SK-N-SH (cell line): ENCODE measurements around the gene KLHL22. TPM values are rescaled to one million over a fixed set of nuclear protein-coding genes. Genes with fewer than 3 reads are reported as not detected.

Source experiments
- CTCF ChIA-PET: fragments of 300-600, 350-600 bp; formaldehyde crosslinking; extraction: SDS; loops from one replicate; lab custom pipeline; 2021; lab: Yijun Ruan, JAX
- POLR2A ChIA-PET: fragments of 350-600 bp; sonication (Branson Sonifier 250); formaldehyde crosslinking; extraction: SDS; loops from one replicate; lab custom pipeline; 2020; ENCODE audit warnings: antibody characterized with exemption, inconsistent platforms; lab: Yijun Ruan, JAX
- DNase-seq: peaks from one replicate; pipeline ENCODE4 v3.0.0; 2012
- H2AFZ ChIP-seq: fragments of 200-600 bp; sonication (generic); 2 replicates; pipeline ENCODE4 v1.8.1; 2016; ENCODE audit warnings: antibody characterized with exemption, mild to moderate bottlenecking, low read depth
- H3F3A ChIP-seq: fragments of 200-600 bp; sonication (generic); replicated peaks from 2 replicates; pipeline ENCODE3; 2016; ENCODE audit warnings: antibody characterized with exemption, mild to moderate bottlenecking; ENCODE audit not compliant: insufficient read depth
- H3K27ac ChIP-seq, 2 experiments: fragments of 200-500 bp in 1 of 2; fragments of 200-600 bp in 1 of 2; sonication (Bioruptor generic) in 1 of 2; sonication (generic), shearing (Covaris generic) in 1 of 2; 2 replicates each; pipeline versions ENCODE4 v1.5.1 to v1.6.1; 2014 to 2016; ENCODE audit warnings: low read depth in 2 of 2, inconsistent platforms in 1 of 2, low read length in 1 of 2, mild to moderate bottlenecking in 1 of 2, mixed read lengths in 1 of 2
- H3K27me3 ChIP-seq: fragments of 200-600 bp; sonication (generic), shearing (Covaris generic); 2 replicates; pipeline ENCODE4 v1.6.1; 2016; ENCODE audit warnings: mixed run types; ENCODE audit not compliant: insufficient read depth
- H3K36me3 ChIP-seq, 2 experiments: fragments of 200-500 bp in 1 of 2; fragments of 200-600 bp in 1 of 2; sonication (Bioruptor generic) in 1 of 2; sonication (generic) in 1 of 2; replicated peaks in 1 of 2; 2 replicates each; pipeline versions ENCODE3 to v1.5.1; 2014 to 2016; ENCODE audit warnings: low read length in 1 of 2, mild to moderate bottlenecking in 1 of 2; ENCODE audit not compliant: insufficient read depth in 2 of 2, control insufficient read depth in 1 of 2
- H3K4me1 ChIP-seq, 2 experiments: fragments of 200-500 bp in 1 of 2; fragments of 200-600 bp in 1 of 2; sonication (Bioruptor generic) in 1 of 2; sonication (generic), shearing (Covaris generic) in 1 of 2; 2 replicates each; pipeline versions ENCODE4 v1.5.1 to v1.6.1; 2014 to 2016; ENCODE audit warnings: low read depth in 1 of 2, low read length in 1 of 2, mixed run types in 1 of 2; ENCODE audit not compliant: insufficient read depth in 2 of 2, control insufficient read depth in 1 of 2
- H3K4me2 ChIP-seq: fragments of 200-600 bp; sonication (generic), shearing (Covaris generic); 2 replicates; pipeline ENCODE4 v1.6.1; 2017; ENCODE audit warnings: mixed run types
- H3K4me3 ChIP-seq, 2 experiments: fragments of 200-500 bp in 1 of 2; fragments of 200-600 bp in 1 of 2; sonication (Bioruptor generic) in 1 of 2; sonication (generic), shearing (Covaris generic) in 1 of 2; 2 replicates each; pipeline versions ENCODE4 v1.5.1 to v1.8.1; 2014 to 2016; ENCODE audit warnings: low read depth in 2 of 2, inconsistent platforms in 1 of 2, low read length in 1 of 2, mild to moderate bottlenecking in 1 of 2, mixed read lengths in 1 of 2, moderate library complexity in 1 of 2
- H3K79me2 ChIP-seq: fragments of 200-600 bp; sonication (generic); 2 replicates; pipeline ENCODE4 v1.8.1; 2017; ENCODE audit warnings: mild to moderate bottlenecking; ENCODE audit not compliant: insufficient read depth
- H3K9ac ChIP-seq: fragments of 200-600 bp; sonication (generic); 2 replicates; pipeline ENCODE4 v1.6.1; 2017; ENCODE audit warnings: mixed run types
- H3K9me2 ChIP-seq: fragments of 200-600 bp; sonication (generic); 2 replicates; pipeline ENCODE4 v1.6.1; 2017; ENCODE audit warnings: mixed run types
- H3K9me3 ChIP-seq: fragments of 200-600 bp; sonication (generic); 2 replicates; pipeline ENCODE4 v1.6.1; 2017; ENCODE audit warnings: mixed run types, mild to moderate bottlenecking, moderate library complexity
- H4K20me1 ChIP-seq: fragments of 200-600 bp; sonication (generic); 2 replicates; pipeline ENCODE4 v1.6.1; 2017; ENCODE audit warnings: mild to moderate bottlenecking, mixed run types; ENCODE audit not compliant: insufficient read depth
- CHD2 ChIP-seq: fragments of 150-350 bp; IDR thresholded peaks from 2 replicates; pipeline ENCODE4 v1.6.1; 2018; ENCODE audit warnings: low read length; ENCODE audit not compliant: partially characterized antibody
- ELF1 ChIP-seq: IDR thresholded peaks from 2 replicates; pipeline ENCODE4 v1.4.0; 2012
- EZH2phosphoT487 ChIP-seq: fragments of 200-600 bp; sonication (generic); IDR thresholded peaks from 2 replicates; pipeline ENCODE4 v1.6.1; 2017; ENCODE audit warnings: low read depth, mixed run types, mild to moderate bottlenecking, antibody characterized with exemption, moderate library complexity, borderline replicate concordance
- FOSL2 ChIP-seq: IDR thresholded peaks from 2 replicates; pipeline ENCODE4 v1.4.0; 2012; ENCODE audit warnings: low read depth, mild to moderate bottlenecking, moderate library complexity, borderline replicate concordance
- FOXM1 ChIP-seq: IDR thresholded peaks from 2 replicates; pipeline ENCODE4 v1.4.0; 2012; ENCODE audit warnings: low read depth, mild to moderate bottlenecking
- GATA2 ChIP-seq: sonication (generic); formaldehyde crosslinking; IDR thresholded peaks from 2 replicates; pipeline ENCODE4 v1.5.0; 2020; ENCODE audit warnings: mild to moderate bottlenecking, missing genetic modification reagents
- NFIC ChIP-seq: IDR thresholded peaks from 2 replicates; pipeline ENCODE4 v1.4.0; 2012; ENCODE audit warnings: borderline replicate concordance
- NRF1 ChIP-seq: IDR thresholded peaks from 2 replicates; pipeline ENCODE4 v1.6.1; 2012; ENCODE audit warnings: low read depth, mild to moderate bottlenecking, low read length
- RAD21 ChIP-seq: IDR thresholded peaks from 2 replicates; pipeline ENCODE4 v1.6.1; 2012; ENCODE audit warnings: mild to moderate bottlenecking, low read length
- RCOR1 ChIP-seq: fragments of 150-350 bp; IDR thresholded peaks from 2 replicates; pipeline ENCODE4 v1.6.1; 2017; ENCODE audit warnings: antibody characterized with exemption, low read length
- REST ChIP-seq: IDR thresholded peaks from 2 replicates; pipeline ENCODE4 v1.6.1; 2012; ENCODE audit warnings: mild to moderate bottlenecking, low read depth, low read length, moderate library complexity
- RFX5 ChIP-seq: IDR thresholded peaks from 2 replicates; pipeline ENCODE4 v1.6.1; 2012; ENCODE audit warnings: mild to moderate bottlenecking, improper control_type of control experiment, low read length
- SIN3A ChIP-seq: IDR thresholded peaks from 2 replicates; pipeline ENCODE4 v1.6.1; 2012; ENCODE audit warnings: low read depth, mild to moderate bottlenecking, low read length, moderate library complexity, borderline replicate concordance
- SMC3 ChIP-seq: IDR thresholded peaks from 2 replicates; pipeline ENCODE4 v1.6.1; 2012; ENCODE audit warnings: low read depth, low read length, improper control_type of control experiment
- TAF1 ChIP-seq: IDR thresholded peaks from 2 replicates; pipeline ENCODE4 v1.6.1; 2012; ENCODE audit warnings: low read depth, mild to moderate bottlenecking, low read length, moderate library complexity, borderline replicate concordance
- TEAD4 ChIP-seq: IDR thresholded peaks from 2 replicates; pipeline ENCODE4 v1.4.0; 2012; ENCODE audit warnings: mild to moderate bottlenecking, borderline replicate concordance; ENCODE audit not compliant: insufficient read depth
- WGBS: methylation state at CpG from one replicate; pipeline ENCODE4 v1.1.6; 2017; ENCODE audit warnings: low lambda C conversion rate; 5-methylcytosine and 5-hydroxymethylcytosine counted together
- polyA plus RNA-seq, 3 experiments: library from polyadenylated mRNA; depleted of rRNA; stranded (reverse); fragments of >200 nt; gene quantifications; 2 replicates each; pipeline ENCODE4 v1.2.3, GENCODE V29; 2012
- TF ChIP-seq, protein P1 (sequence below): fragments of 150-350 bp; IDR thresholded peaks from 2 replicates; pipeline ENCODE4 v1.6.1; 2016; ENCODE audit warnings: mild to moderate bottlenecking, low read depth, low read length
- TF ChIP-seq, protein P2 (sequence below): fragments of 150-350 bp; IDR thresholded peaks from 2 replicates; pipeline ENCODE4 v1.6.1; 2017; ENCODE audit warnings: antibody characterized with exemption, low read length, low read depth, borderline replicate concordance

The KLHL22 gene
- polyA plus RNA-seq, 1 of the 3 experiments (the other 2 are of a cell fraction): 26.5 TPM

GRCh38 chr22:20403779-20404140 lies 91.8 kb downstream of the KLHL22 start:
- CTCF ChIA-PET: interaction anchor here (0.6 to 2.7 kb wide), 4 partner anchors 14 to 119 kb away, joined by 3 to 16 read pairs (median 6); no protein-coding TSS in a partner anchor
- DNase-seq: no peak

GRCh38 chr22:20402960-20403778 lies 92.4 kb downstream of the KLHL22 start:
- Histone ChIP-seq H3K4me3 (no peak overlapping the region), H3K9me2 (no peaks in the 10 kb centered on the region), H4K20me1 (no peaks in the 10 kb centered on the region), H3K4me1 (no peaks in the 10 kb centered on the region), H3F3A (no peaks in the 10 kb centered on the region), H3K36me3 (peaks cover 0 to 46% of the 10 kb centered on the region in 2 experiments), H2AFZ (no peak overlapping the region), H3K27ac (no peak overlapping the region), H3K9ac (no peak overlapping the region), H3K4me2 (no peak overlapping the region), H3K27me3 (no peaks in the 10 kb centered on the region), H3K9me3 (no peaks in the 10 kb centered on the region), H3K79me2 (peaks cover 23% of the 10 kb centered on the region; the same call in 1 of the 2 replicates)
- 93% methylated on average over 9 of the region's 9 CpGs for WGBS
- ChIA-PET CTCF (interaction anchor here (1.3 to 2.7 kb wide), 2 partner anchors 15 to 94 kb away, joined by 3 to 16 read pairs; no protein-coding TSS in a partner anchor), POLR2A (no interaction called here)
- DNase-seq: no peak
- no peak for TF ChIP-seq EZH2phosphoT487
- TF ChIP-seq RFX5: no peak
- no peak for TF ChIP-seq REST
- no peak for TF ChIP-seq SIN3A
- no peak for TF ChIP-seq RAD21
- TF ChIP-seq NRF1: no peak
- TF ChIP-seq, protein P1, sequence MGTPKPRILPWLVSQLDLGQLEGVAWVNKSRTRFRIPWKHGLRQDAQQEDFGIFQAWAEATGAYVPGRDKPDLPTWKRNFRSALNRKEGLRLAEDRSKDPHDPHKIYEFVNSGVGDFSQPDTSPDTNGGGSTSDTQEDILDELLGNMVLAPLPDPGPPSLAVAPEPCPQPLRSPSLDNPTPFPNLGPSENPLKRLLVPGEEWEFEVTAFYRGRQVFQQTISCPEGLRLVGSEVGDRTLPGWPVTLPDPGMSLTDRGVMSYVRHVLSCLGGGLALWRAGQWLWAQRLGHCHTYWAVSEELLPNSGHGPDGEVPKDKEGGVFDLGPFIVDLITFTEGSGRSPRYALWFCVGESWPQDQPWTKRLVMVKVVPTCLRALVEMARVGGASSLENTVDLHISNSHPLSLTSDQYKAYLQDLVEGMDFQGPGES: no peak
- TF ChIP-seq NFIC: no peak
- TF ChIP-seq ELF1: no peak
- TF ChIP-seq, protein P2, sequence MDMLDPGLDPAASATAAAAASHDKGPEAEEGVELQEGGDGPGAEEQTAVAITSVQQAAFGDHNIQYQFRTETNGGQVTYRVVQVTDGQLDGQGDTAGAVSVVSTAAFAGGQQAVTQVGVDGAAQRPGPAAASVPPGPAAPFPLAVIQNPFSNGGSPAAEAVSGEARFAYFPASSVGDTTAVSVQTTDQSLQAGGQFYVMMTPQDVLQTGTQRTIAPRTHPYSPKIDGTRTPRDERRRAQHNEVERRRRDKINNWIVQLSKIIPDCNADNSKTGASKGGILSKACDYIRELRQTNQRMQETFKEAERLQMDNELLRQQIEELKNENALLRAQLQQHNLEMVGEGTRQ: no peak
- no peak for TF ChIP-seq GATA2

More at GRCh38 chr22:20403779-20404140, 91.8 kb downstream of the KLHL22 start:
- peaks cover 17% of the 10 kb centered on the region; the same call in 1 of the 2 replicates for H3K79me2 ChIP-seq
- H3K36me3 ChIP-seq: peaks cover 0 to 46% of the 10 kb centered on the region in 2 experiments
- H3K9me3 ChIP-seq: no peaks in the 10 kb centered on the region
- H3K9me2 ChIP-seq: no peaks in the 10 kb centered on the region
- H3F3A ChIP-seq: no peaks in the 10 kb centered on the region
- H2AFZ ChIP-seq: no peak overlapping the region
- no peak overlapping the region for H3K4me2 ChIP-seq
- H3K27me3 ChIP-seq: no peaks in the 10 kb centered on the region
- H3K4me3 ChIP-seq: no peak overlapping the region
- no peaks in the 10 kb centered on the region for H3K4me1 ChIP-seq
- no peaks in the 10 kb centered on the region for H4K20me1 ChIP-seq
- no peak overlapping the region for H3K27ac ChIP-seq
- TF ChIP-seq, protein P1: no peak
- TF ChIP-seq RCOR1 (no peak), RFX5 (no peak), GATA2 (no peak), SIN3A (no peak), EZH2phosphoT487 (no peak), TAF1 (no peak), FOSL2 (no peak), SMC3 (no peak), CHD2 (no peak), TEAD4 (no peak), FOXM1 (no peak)
- TF ChIP-seq, protein P2: no peak
- no peak overlapping the region for H3K9ac ChIP-seq
- POLR2A ChIA-PET: no interaction called here
- WGBS: 100% methylated on average over 6 of the region's 6 CpGs
